MV-4-11 (cell line): ENCODE results near the gene DNASE2.

Source experiments
- DNase-seq: peaks from one replicate; lab custom pipeline; 2025; lab: John Stamatoyannopoulos, UW

The DNASE2 gene

GRCh38 chr19:12886651-12886968 lies 5.4 kb upstream of the DNASE2 start:
- DNase-seq: no peak

GRCh38 chr19:12885749-12886650 lies 4.8 kb upstream of the DNASE2 start:
- no peak for DNase-seq

- DNase-seq: peak; percentile 63
Measured at GRCh38 chr19:12884926-12885748, 3.9 kb upstream of the DNASE2 start.

- DNase-seq: no peak
Measured at GRCh38 chr19:12884627-12884925, 3.3 kb upstream of the DNASE2 start.

- DNase-seq: no peak
Measured at GRCh38 chr19:12884202-12884601, 3.0 kb upstream of the DNASE2 start.

GRCh38 chr19:12882589-12882988 lies 1.3 kb upstream of the DNASE2 start:
- no peak for DNase-seq

GRCh38 chr19:12880551-12881171 lies 588 bp downstream of the DNASE2 start:
- DNase-seq: no peak

- no peak for DNase-seq
Measured at GRCh38 chr19:12875086-12875485, 6.2 kb downstream of the DNASE2 start.

- no peak for DNase-seq
Measured at GRCh38 chr19:12873891-12874745, 7.1 kb downstream of the DNASE2 start.

- DNase-seq: peak; percentile 28
Measured at GRCh38 chr19:12872941-12873890, 8.0 kb downstream of the DNASE2 start.

GRCh38 chr19:12872255-12872654 lies 9.0 kb downstream of the DNASE2 start:
- no peak for DNase-seq

GRCh38 chr19:12871681-12872080 lies 9.6 kb downstream of the DNASE2 start:
- DNase-seq: no peak

- no peak for DNase-seq
Measured at GRCh38 chr19:12868540-12869112, 12.6 kb downstream of the DNASE2 start.

- no peak for DNase-seq
Measured at GRCh38 chr19:12867120-12868099, 13.8 kb downstream of the DNASE2 start.

GRCh38 chr19:12866416-12867119 lies 14.7 kb downstream of the DNASE2 start:
- no peak for DNase-seq

- DNase-seq: no peak
Measured at GRCh38 chr19:12865746-12866415, 15.4 kb downstream of the DNASE2 start.

GRCh38 chr19:12864721-12865715 lies 16.2 kb downstream of the DNASE2 start:
- DNase-seq: no peak
